ENCODE measurements around the gene ZBTB33.

The ZBTB33 gene

DNA sequence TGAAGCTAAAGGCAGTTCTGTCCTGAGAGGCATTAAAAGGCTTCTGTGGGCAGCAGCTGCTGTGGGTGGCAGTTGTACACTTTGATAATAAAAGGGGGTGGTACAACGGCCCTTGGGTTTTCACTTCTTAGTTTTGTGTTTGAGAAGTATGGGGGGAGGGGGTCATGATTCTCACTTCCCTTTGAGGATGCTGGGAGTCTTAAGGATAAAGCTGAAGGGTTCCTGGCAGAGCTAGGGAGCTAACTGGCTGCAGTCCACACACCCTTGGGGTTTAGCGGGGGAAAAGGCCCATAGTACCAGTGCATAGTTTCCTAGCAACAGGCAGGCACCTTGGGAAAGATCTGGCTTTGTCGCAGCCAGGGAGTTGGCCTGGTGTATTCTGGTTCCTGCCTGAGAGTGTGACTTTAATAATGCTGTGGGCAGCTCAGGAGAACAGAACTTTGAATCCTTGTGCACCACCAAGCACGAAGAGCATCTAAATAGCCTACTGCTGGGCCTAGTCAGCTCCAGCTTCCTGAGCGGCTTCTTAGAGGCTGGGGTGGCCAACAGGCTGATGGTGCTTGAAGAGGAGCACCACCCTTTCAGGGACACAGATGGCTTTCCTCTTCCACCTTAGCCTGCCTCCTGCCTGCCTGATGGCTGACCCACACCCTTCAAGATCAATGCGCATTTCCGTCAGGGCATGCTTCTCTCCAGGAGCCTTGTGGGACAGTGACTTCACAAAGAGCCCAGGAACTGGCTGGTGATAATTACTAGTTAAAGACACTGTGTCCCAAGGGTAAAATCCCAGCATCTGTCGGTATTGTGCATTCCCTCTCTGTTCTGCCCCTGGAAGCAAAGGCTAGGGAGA, 12.5 kb downstream of the ZBTB33 start:
- DNase-seq: no peak

GRCh38 chrX:120264341-120264740, 13.7 kb downstream of the ZBTB33 start:
- no peak for DNase-seq

DNA sequence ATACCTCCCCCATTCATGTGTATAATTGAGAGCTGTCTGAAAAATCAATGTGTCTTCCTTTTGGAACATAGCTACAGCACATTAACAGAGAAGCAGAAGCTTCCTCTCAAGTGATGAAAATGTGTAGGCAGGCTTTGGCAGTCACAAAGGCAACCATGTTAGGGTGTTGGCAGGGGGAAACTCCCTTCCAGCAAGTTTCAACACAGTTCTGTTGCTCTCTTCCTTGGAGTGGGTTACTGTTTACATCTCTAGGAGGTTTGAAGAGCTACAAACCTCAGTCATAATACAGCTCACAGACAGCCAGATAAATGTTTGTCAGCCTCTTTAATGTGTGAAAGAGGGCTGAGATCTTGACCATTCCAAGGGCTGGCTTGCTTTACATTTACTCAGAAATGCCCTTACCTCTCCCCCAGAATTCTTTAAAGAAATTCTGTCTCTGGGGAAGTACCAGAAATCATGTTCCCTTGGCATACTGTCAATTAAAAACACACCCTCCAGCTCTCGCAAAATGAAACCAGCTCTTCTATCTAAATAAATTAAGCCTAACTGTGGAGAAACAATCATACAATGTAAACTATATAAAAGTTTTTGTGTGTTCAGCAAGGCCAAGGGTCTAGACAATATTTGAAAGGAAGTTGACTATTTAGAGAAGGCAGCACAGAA, 18.9 kb downstream of the ZBTB33 start:
- DNase-seq: no peak

DNA sequence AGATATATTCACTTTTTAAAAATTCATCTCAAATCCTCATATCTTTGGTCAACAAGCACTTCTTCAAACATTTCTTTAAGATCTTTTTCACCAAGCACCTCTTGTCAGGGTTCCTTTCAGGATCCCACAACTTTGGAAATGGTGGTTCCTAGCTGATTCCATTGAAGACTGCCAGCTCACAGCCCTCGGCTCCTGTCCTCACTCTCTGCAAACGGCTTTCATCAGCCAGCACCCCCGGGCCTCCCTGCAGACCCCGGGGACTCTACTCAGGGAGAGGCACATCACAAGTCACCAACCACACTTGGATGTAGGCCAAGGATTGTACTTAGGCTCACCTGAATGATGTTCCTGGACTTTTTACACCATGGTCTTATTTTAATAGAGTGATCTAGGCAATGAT, 20.0 kb downstream of the ZBTB33 start:
- DNase-seq: no peak

DNA sequence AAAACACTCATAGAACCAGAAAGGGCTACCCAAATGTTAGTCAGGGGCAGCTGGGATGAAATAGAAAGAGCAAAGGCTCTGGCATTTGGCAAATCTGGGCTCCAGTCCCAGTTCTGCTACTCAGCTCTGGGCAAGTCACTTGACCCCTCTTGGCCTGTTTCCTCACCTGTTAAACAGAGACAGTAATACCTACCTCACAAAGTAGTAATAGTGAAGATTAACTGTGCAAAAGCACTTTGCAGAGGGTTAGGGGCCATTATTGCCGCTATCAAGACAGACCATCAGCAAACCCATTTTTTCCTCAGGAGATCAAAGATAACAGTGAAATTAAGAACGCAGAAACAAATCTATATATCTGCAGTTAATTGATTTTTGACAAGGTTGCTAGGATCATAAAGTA, 20.6 kb downstream of the ZBTB33 start:
- no peak for DNase-seq

DNA sequence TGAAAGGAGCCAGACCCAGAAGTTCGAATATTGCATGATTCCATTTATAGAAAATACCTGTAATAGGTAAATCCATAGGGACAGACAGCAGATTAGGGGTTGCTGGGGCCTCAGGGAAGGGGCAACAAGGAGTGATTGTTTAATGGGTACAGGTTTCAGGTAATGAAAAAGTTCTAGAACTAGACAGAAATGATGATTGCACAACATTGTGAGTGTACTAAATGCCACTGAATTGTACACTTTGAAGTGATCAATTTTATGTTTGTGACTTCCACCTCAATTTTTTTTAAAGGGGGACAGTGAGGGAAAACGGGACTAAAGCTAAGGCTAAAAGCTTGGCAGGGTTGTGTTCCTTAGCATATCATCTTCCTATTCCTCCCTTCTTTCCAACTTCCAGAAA, 23.5 kb downstream of the ZBTB33 start:
- no peak for DNase-seq

- DNase-seq: no peak
These were observed 24.3 kb downstream of the ZBTB33 start for GRCh38 chrX:120274958-120275357.

DNA sequence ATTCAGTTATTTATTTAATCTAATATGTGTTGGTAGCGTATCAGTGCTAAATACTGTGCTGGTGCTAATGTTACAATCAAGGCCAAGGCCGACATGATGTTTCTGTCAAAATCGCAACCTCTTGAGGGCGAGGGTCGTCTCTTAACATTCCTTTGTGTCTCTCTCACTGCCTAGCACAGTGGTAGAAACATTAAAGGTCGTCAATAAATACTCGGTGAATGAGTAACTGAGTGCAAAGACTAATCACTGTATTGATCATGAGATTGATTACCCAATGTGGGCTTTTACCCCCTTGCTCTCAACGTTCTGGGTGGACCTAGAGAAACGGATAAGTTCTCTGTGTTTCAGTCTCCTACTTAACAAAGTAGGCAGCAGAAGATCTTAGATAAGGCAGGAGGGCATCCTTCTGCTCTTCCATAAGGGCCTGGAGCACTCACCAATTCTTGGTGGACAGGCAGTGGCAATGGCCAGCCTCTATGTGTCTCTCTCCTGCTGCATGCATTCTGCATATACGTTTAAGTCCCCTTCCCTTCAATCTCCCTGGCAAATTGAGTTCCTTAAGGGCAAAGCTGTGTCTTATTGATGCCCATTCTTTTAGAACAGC, 30.5 kb downstream of the ZBTB33 start:
- DNase-seq: no peak

- DNase-seq: no peak
These were observed 31.1 kb downstream of the ZBTB33 start for GRCh38 chrX:120281761-120282160.

- DNase-seq: no peak
These were observed 32.1 kb downstream of the ZBTB33 start for GRCh38 chrX:120282697-120283096.

DNA sequence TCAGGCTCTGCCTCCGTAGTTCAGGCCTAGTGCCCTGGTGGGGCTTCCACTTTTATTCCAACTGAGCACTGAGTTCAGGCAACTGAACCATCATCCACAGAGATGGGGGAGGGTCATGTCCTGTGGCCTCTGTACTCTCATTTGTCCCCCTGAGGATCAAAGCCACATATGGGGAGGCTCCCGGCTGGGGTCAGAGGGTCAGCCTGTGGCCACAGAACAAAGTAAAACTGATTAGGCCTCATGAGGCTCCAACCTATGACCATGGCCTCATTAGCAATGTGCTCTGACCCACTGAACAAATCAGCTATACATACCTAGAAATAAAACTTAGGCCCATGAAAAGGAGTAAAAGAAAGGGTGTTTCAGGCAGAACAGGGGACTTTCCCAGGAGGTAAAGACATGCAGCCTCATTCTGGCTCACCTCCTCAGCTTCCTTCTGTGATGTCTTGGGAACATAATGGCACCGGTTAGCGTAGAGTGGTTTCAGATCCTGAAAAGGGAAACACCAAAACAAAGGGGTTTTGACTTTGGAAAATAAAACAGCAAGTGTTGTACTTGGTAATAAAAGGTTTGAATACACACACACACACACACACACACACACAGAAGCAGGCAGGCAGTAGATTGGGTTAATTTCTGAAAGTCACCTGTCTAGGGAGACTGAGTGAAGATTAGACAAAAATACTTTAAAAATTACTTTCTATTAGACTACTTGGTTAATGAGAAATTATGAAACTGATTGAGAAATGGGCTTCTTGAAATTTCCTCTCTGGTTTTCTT, 36.3 kb downstream of the ZBTB33 start:
- DNase-seq: no peak

GRCh38 chrX:120287513-120288112, 37.0 kb downstream of the ZBTB33 start:
- no peak for DNase-seq

DNA sequence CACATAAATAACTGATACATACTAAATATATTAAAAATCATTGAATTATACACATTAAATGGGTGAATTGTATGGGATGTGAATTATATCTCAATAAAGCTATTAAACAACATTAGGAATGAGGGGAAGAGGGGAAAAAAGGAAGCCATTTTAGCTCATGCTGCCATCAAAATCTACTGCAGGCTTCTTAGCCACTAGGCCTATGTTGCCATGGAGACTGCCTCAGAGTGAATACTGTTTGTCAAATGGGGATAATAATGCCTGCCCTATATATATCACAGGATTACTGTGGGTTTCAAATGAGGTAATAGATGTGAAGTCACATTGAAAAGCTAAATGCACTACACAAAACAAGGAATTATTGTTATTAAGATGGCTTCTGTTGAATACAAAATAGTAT, 39.5 kb downstream of the ZBTB33 start:
- DNase-seq: no peak

DNA sequence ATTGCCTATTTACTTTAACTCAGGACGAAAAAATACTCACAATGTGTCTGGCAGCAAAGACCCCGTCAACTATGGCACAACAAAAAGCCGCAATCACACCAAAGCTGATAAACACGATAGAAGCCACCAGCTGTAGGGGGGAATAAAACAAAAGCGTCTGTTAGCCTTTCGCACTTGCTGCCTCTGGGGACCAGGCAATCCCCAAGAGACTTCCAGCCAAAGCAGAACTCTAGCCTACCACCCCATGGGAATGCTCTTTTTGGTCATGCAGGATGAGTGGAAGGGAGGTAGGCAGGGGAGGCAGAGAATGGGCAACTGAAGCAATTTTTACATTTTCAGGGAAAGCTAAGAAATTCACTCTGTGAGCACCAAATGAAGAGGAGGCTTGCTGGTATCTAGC, 40.6 kb downstream of the ZBTB33 start:
- DNase-seq: no peak

GRCh38 chrX:120293015-120293414, 42.4 kb downstream of the ZBTB33 start:
- no peak for DNase-seq

- DNase-seq: no peak
These were observed 44.0 kb downstream of the ZBTB33 start for GRCh38 chrX:120294651-120295050.

GRCh38 chrX:120297923-120298322, 47.3 kb downstream of the ZBTB33 start:
- DNase-seq: no peak

DNA sequence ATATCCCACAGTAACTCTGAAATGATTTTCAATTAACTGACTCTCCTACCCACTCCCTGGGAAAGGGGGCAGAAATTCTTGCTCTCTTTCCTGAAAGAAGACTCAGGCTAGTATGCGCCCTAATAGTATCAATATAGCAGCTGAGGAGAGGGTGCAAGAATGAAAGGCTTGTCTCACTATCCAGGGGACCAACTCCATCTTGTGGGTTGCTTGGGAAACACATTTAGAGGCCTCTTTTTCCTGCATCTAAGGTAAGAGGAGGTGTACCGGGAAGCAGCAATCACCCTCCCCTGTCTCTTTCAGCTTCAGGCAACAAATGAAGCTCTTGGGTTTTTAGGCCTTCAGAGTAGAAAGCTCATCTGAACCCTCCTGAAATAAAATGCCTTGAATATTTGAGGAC, 49.3 kb downstream of the ZBTB33 start:
- no peak for DNase-seq

GRCh38 chrX:120301497-120301896, 50.9 kb downstream of the ZBTB33 start:
- DNase-seq: no peak

DNA sequence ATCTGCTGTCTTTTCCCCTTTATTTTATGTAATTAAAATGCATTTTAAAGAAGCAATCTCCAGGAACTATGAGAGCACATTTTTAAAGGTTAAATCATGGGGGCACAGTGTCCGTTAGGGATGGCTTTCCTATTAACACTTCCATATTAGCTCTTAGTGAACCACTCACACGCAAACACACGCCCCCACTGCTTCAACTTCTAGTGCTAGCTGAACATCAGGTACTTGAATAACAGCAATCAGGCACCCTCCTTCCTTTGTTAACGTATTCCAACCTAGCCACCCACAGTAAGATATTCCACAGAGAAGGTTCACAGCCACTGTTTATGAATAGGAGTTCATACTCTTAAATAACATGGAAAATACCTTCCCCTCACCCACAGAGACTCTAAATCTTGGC, 51.3 kb downstream of the ZBTB33 start:
- no peak for DNase-seq

GRCh38 chrX:120302434-120302833, 51.8 kb downstream of the ZBTB33 start:
- DNase-seq: no peak

DNA sequence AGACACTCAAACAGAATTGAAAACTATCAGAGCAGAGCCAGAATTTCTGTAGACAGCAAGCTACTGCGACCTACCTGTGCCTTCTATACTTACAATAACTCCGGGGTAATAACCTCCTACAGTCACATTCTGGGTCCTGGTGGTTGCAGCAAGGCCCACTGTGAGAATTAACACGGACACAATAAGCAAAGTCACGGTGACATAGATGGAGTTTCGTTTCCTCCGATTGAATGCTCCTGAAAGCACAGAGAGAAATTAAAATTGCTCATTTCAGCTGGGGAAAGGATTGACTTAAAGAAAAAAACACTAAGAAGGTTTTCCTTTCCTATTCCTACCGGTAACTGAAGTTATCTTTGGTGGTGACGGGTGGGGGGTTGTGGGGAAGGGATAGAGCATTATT, 53.6 kb downstream of the ZBTB33 start:
- DNase-seq: no peak

All from left hindlimb (tissue), 1 donor.